ENCODE measurements around the gene PIK3R1. TPM values are rescaled to one million over a fixed set of nuclear protein-coding genes. Genes with fewer than 3 reads are reported as not detected.

The PIK3R1 gene
- total and polyA plus RNA-seq, 7 donors: 29.7 to 155 (median 102) TPM

DNA sequence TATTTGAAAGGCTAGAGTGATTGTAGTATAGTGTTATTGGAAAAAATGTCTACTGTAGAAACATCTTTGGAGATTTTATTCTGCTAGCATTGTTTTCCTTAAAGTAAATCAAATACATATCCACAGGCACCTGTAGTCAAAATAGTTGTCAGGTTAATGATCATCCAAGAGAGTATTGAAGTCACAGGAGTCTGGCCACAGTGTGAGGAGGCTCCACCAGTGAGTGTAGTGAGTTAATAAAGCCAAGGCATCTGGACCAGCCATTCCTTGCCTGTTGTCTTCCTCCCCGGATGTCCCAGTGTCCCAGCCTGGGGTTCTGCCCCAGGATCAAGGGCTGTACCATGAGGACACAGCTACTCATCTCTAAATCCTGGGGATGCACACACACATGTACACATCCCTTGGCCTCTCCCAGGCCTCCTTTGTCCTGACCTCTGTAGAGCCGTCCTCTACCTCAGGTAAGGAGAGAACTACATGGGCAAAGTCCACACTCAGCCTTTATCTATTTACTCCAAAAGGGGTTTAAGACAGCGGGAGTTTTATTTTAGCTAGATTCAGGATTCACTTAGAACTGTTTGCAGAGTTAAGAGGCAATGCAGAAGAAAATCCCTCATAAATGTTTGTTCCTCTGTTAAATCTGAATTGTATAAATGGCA lies 3.7 kb downstream of the PIK3R1 start:
- intact Hi-C loops (cut with DNase I): loop anchor here in 1 of 2 donors (10.0 kb wide), 2 partner anchors 414 to 594 kb away; no protein-coding TSS in a partner anchor
- H3K27me3 ChIP-seq (ENCODE audit: insufficient read depth in 3 of 3, low read length in 2 of 3): no peaks in the 10 kb centered on the region
- no peak overlapping the region for H3K27ac ChIP-seq
- H3K36me3 ChIP-seq (ENCODE audit: insufficient read depth in 1 of 2, low read depth in 1 of 2): peaks cover 0 to 4% of the 10 kb centered on the region in 2 donors
- no peak for DNase-seq
- TF ChIP-seq, protein P1, sequence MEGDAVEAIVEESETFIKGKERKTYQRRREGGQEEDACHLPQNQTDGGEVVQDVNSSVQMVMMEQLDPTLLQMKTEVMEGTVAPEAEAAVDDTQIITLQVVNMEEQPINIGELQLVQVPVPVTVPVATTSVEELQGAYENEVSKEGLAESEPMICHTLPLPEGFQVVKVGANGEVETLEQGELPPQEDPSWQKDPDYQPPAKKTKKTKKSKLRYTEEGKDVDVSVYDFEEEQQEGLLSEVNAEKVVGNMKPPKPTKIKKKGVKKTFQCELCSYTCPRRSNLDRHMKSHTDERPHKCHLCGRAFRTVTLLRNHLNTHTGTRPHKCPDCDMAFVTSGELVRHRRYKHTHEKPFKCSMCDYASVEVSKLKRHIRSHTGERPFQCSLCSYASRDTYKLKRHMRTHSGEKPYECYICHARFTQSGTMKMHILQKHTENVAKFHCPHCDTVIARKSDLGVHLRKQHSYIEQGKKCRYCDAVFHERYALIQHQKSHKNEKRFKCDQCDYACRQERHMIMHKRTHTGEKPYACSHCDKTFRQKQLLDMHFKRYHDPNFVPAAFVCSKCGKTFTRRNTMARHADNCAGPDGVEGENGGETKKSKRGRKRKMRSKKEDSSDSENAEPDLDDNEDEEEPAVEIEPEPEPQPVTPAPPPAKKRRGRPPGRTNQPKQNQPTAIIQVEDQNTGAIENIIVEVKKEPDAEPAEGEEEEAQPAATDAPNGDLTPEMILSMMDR (IDR thresholded peaks at IDR 0.05): no peak
- peaks cover 7% of the 10 kb centered on the region for H3K9me3 ChIP-seq
- H3K4me1 ChIP-seq: peaks cover 39% of the 10 kb centered on the region
- peak overlapping the region; percentile 95 for H3K4me3 ChIP-seq
- no peak for ATAC-seq
- 74 to 77% (median 77%) methylated on average over 3 of the region's 3 CpGs for WGBS, 3 donors

GRCh38 chr5:68220260-68220659 lies 4.7 kb downstream of the PIK3R1 start:
- Histone ChIP-seq H3K9me3 (peaks cover 7% of the 10 kb centered on the region), H3K36me3 (ENCODE audit: insufficient read depth in 1 of 2, low read depth in 1 of 2) (peaks cover 0 to 4% of the 10 kb centered on the region in 2 donors), H3K4me3 (peak overlapping the region; percentile 95), H3K4me1 (peaks cover 45% of the 10 kb centered on the region), H3K27me3 (ENCODE audit: insufficient read depth in 3 of 3, low read length in 2 of 3) (no peaks in the 10 kb centered on the region), H3K27ac (no peak overlapping the region)
- 91 to 97% (median 95%) methylated on average over 7 of the region's 7 CpGs for WGBS, 3 donors
- ATAC-seq (no peak), DNase-seq (no peak)
- TF ChIP-seq, protein P1 (IDR thresholded peaks at IDR 0.05): no peak
- intact Hi-C loops (cut with DNase I): no loop called here

DNA sequence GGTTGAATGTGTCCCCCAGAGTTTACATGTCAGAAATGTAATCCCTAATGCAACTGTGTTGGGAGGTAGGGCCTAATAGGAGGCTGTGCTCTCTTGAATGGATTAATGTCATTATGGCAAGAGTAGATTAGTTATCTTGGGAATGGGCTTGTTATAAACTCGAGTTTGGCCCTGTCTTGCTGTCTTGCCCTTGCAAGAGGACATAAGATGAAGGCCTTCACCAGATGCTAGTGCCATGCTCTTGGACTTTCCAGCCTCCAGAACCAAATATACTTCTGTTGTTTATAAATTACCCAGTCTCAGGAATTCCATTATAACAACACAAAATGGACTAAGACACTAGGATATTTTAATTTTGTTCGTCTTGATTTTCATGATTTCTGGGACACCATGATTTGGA lies 5.4 kb downstream of the PIK3R1 start:
- peaks cover 7% of the 10 kb centered on the region for H3K9me3 ChIP-seq
- TF ChIP-seq, protein P1 (IDR thresholded peaks at IDR 0.05): no peak
- peaks cover 51% of the 10 kb centered on the region for H3K4me1 ChIP-seq
- no peak overlapping the region for H3K27ac ChIP-seq
- H3K4me3 ChIP-seq: peak overlapping the region; percentile 95
- DNase-seq (no peak), ATAC-seq (no peak)
- WGBS, 3 donors: 93 to 97% (median 94%) methylated on average over 2 of the region's 2 CpGs
- H3K36me3 ChIP-seq (ENCODE audit: insufficient read depth in 1 of 2, low read depth in 1 of 2): peaks cover 0 to 4% of the 10 kb centered on the region in 2 donors
- no peaks in the 10 kb centered on the region for H3K27me3 ChIP-seq (ENCODE audit: insufficient read depth in 3 of 3, low read length in 2 of 3)
- intact Hi-C loops (cut with DNase I): no loop called here

GRCh38 chr5:68221488-68221887 lies 5.9 kb downstream of the PIK3R1 start:
- Histone ChIP-seq H3K4me1 (peaks cover 53% of the 10 kb centered on the region), H3K36me3 (ENCODE audit: insufficient read depth in 1 of 2, low read depth in 1 of 2) (peaks cover 4% of the 10 kb centered on the region in 2 donors), H3K27me3 (ENCODE audit: insufficient read depth in 3 of 3, low read length in 2 of 3) (no peaks in the 10 kb centered on the region), H3K9me3 (peaks cover 7% of the 10 kb centered on the region), H3K27ac (no peak overlapping the region), H3K4me3 (no peak overlapping the region)
- no peak for DNase-seq
- TF ChIP-seq, protein P1 (IDR thresholded peaks at IDR 0.05): no peak
- intact Hi-C loops (cut with DNase I): no loop called here
- WGBS, 3 donors: 84 to 91% (median 89%) methylated on average over 1 of the region's 1 CpG
- no peak for ATAC-seq

GRCh38 chr5:68222310-68222709 lies 6.8 kb downstream of the PIK3R1 start:
- Histone ChIP-seq H3K4me1 (peaks cover 53% of the 10 kb centered on the region), H3K36me3 (ENCODE audit: insufficient read depth in 1 of 2, low read depth in 1 of 2) (peaks cover 4 to 12% of the 10 kb centered on the region in 2 donors), H3K9me3 (peaks cover 7% of the 10 kb centered on the region), H3K27ac (no peak overlapping the region), H3K4me3 (peak overlapping the region; percentile 4), H3K27me3 (ENCODE audit: insufficient read depth in 3 of 3, low read length in 2 of 3) (no peaks in the 10 kb centered on the region)
- intact Hi-C loops (cut with DNase I): no loop called here
- ATAC-seq: no peak
- no peak for DNase-seq
- WGBS, 3 donors: 85 to 93% (median 91%) methylated on average over 3 of the region's 3 CpGs
- TF ChIP-seq, protein P1 (IDR thresholded peaks at IDR 0.05): no peak
